ENCODE data around the gene CNEP1R1.

GRCh38 chr16:50001144-50001543, 23.9 kb upstream of the CNEP1R1 start:
- TF ChIP-seq, protein P1, sequence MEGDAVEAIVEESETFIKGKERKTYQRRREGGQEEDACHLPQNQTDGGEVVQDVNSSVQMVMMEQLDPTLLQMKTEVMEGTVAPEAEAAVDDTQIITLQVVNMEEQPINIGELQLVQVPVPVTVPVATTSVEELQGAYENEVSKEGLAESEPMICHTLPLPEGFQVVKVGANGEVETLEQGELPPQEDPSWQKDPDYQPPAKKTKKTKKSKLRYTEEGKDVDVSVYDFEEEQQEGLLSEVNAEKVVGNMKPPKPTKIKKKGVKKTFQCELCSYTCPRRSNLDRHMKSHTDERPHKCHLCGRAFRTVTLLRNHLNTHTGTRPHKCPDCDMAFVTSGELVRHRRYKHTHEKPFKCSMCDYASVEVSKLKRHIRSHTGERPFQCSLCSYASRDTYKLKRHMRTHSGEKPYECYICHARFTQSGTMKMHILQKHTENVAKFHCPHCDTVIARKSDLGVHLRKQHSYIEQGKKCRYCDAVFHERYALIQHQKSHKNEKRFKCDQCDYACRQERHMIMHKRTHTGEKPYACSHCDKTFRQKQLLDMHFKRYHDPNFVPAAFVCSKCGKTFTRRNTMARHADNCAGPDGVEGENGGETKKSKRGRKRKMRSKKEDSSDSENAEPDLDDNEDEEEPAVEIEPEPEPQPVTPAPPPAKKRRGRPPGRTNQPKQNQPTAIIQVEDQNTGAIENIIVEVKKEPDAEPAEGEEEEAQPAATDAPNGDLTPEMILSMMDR (conservative IDR thresholded peaks at IDR 0.05), result no peak
- no peak for TF ChIP-seq EZH2 (IDR thresholded peaks at IDR 0.05; ENCODE audit: low read depth)
